Endothelial cell (in vitro differentiated cells): ENCODE measurements around the gene NTF4. TPM values are rescaled to one million over a fixed set of nuclear protein-coding genes. Genes with fewer than 3 reads are reported as not detected.

Experiments
- DNase-seq: peaks from one replicate; pipeline ENCODE4 v3.0.0; 2021; ENCODE audit warnings: low spot score
- H3K27ac Mint-ChIP-seq: one replicate; pipeline ENCODE4 v1.8.0; 2021; ENCODE audit warnings: mixed read lengths, inconsistent platforms; ENCODE audit not compliant: unreplicated experiment
- H3K27me3 Mint-ChIP-seq: one replicate; pipeline ENCODE4 v1.8.0; 2021; ENCODE audit warnings: mild to moderate bottlenecking, moderate library complexity, mixed read lengths, inconsistent platforms; ENCODE audit not compliant: unreplicated experiment
- H3K36me3 Mint-ChIP-seq: one replicate; pipeline ENCODE4 v1.8.0; 2021; ENCODE audit warnings: mild to moderate bottlenecking, low read depth, mixed read lengths, inconsistent platforms; ENCODE audit not compliant: unreplicated experiment
- H3K4me1 Mint-ChIP-seq: one replicate; pipeline ENCODE4 v1.8.0; 2021; ENCODE audit warnings: mild to moderate bottlenecking, mixed read lengths, inconsistent platforms; ENCODE audit not compliant: unreplicated experiment
- H3K4me3 Mint-ChIP-seq: one replicate; pipeline ENCODE4 v1.8.0; 2021; ENCODE audit warnings: mild to moderate bottlenecking, mixed read lengths, inconsistent platforms; ENCODE audit not compliant: unreplicated experiment
- H3K9me3 Mint-ChIP-seq: one replicate; pipeline ENCODE4 v1.8.0; 2021; ENCODE audit warnings: mixed read lengths, inconsistent platforms; ENCODE audit not compliant: unreplicated experiment
- CTCF ChIP-seq: fragments of 200-600 bp; sonication (generic); IDR thresholded peaks from one replicate; pipeline ENCODE4 v1.5.0; 2021; ENCODE audit warnings: antibody characterized with exemption; ENCODE audit not compliant: unreplicated experiment
- total RNA-seq: library from RNA; stranded (reverse); fragmentation: NEBNext Ultra II Directional; extraction: Animal tissue kit (Norgen Biotek cat#: 25700); gene quantifications from one replicate; pipeline ENCODE4 v1.2.1, GENCODE V29; 2021; ENCODE audit not compliant: unreplicated experiment

The NTF4 gene
- total RNA-seq, 1 donor from 2014 or later = not detected

GRCh38 chr19:49070416-49070815 is 5.8 kb upstream of the NTF4 start:
- Mint-ChIP-seq H3K36me3 (peaks cover 22% of the 10 kb centered on the region), H3K9me3 (no peaks in the 10 kb centered on the region), H3K27me3 (peaks cover 26% of the 10 kb centered on the region), H3K4me1 (peaks cover 5% of the 10 kb centered on the region), H3K27ac (no peak overlapping the region), H3K4me3 (peak overlapping the region; percentile 29)
- no peak for TF ChIP-seq CTCF
- no peak for DNase-seq

GRCh38 chr19:49069026-49069425 is 4.4 kb upstream of the NTF4 start:
- H3K27me3 Mint-ChIP-seq = peaks cover 26% of the 10 kb centered on the region
- H3K9me3 Mint-ChIP-seq = no peaks in the 10 kb centered on the region
- peaks cover 5% of the 10 kb centered on the region for H3K4me1 Mint-ChIP-seq
- no peak for DNase-seq
- TF ChIP-seq CTCF = no peak
- peak overlapping the region; percentile 6 for H3K4me3 Mint-ChIP-seq
- H3K36me3 Mint-ChIP-seq = peaks cover 22% of the 10 kb centered on the region
- H3K27ac Mint-ChIP-seq = no peak overlapping the region

- Mint-ChIP-seq H3K4me1 (peaks cover 2% of the 10 kb centered on the region), H3K4me3 (no peak overlapping the region), H3K36me3 (peaks cover 13% of the 10 kb centered on the region), H3K27ac (no peak overlapping the region), H3K9me3 (no peaks in the 10 kb centered on the region), H3K27me3 (peaks cover 18% of the 10 kb centered on the region)
- DNase-seq = no peak
- TF ChIP-seq CTCF = no peak
Observed at GRCh38 chr19:49067554-49067953, 2.9 kb upstream of the NTF4 start.

GRCh38 chr19:49065905-49066512 is 1.4 kb upstream of the NTF4 start:
- H3K27ac Mint-ChIP-seq = no peak overlapping the region
- no peak for DNase-seq

More at GRCh38 chr19:49065905-49066512, 1.4 kb upstream of the NTF4 start:
- Mint-ChIP-seq H3K4me3 (peak overlapping the region; percentile 38), H3K36me3 (peaks cover 13% of the 10 kb centered on the region), H3K27me3 (peaks cover 16% of the 10 kb centered on the region), H3K9me3 (no peaks in the 10 kb centered on the region), H3K4me1 (peaks cover 2% of the 10 kb centered on the region)
- TF ChIP-seq CTCF = no peak
